GM11168 (cell line): Measurements from ENCODE around the gene CNTNAP2.

Source experiments
- in situ Hi-C: fragments of 300-500 bp; cut with MboI; formaldehyde crosslinking; loops from one replicate; pipeline ENCODE4 v1.12.0; 2022; ENCODE audit warnings: low sequenced_read_pairs; ENCODE audit not compliant: unreplicated experiment

Gene CNTNAP2

GRCh38 chr7:148118371-148118770 lies 2001.8 kb downstream of the CNTNAP2 start:
- in situ Hi-C loops: no loop called here

DNA sequence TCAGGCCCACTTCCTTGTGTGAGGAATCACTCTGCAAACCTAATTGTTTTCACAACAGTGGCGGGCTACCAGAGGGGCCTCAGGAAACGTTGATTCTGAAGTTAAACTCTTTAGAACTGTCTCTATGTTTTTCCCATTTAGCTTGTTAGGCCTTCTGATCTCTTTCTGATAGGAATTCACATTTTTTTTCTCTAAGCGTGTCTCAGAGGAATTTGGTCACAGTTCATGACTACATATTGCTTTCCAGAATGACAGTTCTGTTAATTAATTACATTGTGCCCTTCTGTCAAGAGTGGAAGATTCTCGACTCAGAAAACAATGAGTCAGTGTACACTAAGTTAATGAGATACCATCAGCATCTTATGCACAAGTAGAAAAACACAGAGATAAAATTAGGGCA lies 2004.8 kb downstream of the CNTNAP2 start:
- in situ Hi-C loops: no loop called here

DNA sequence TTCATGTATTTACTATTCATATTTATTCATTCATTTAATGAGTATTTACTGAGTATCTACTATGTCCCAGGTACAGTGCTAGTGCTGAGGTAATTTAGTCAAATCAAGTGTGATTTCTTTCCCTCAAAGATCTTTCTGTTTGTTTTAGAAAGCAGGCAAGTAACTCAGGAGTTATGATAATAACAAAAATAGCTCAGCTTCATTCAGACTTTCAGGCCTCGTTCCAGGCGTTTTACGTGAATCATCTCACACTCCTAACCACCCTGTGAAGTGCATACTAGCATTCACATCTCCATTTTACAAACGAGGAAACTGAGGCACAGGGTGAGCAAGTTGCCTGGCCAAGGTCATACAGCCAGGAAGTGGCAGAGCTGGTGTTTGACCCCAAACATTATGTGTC lies 2005.2 kb downstream of the CNTNAP2 start:
- in situ Hi-C loops: no loop called here

- in situ Hi-C loops: no loop called here
Measured at GRCh38 chr7:148124477-148124876, 2007.9 kb downstream of the CNTNAP2 start.

- in situ Hi-C loops: no loop called here
Measured at GRCh38 chr7:148127374-148127773, 2010.8 kb downstream of the CNTNAP2 start.

DNA sequence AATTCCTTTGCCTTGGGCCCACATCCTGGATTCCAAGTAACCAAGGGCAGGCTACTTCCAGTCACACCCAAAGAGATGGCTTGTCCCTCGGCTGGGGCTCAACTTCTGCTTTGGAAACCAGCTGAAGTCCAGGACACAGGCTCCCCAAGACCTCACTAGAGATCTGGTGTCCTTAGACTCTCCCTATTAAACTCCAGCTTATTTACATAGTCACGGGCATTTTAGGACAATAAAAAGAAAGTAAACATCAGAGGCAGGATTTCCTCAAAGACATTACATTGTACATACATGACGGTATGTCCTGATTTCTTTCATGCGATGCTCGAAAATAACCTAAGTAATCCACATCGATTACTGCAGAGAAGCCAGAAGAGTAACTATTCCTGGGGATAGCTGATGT lies 2012.4 kb downstream of the CNTNAP2 start:
- in situ Hi-C loops: no loop called here

- in situ Hi-C loops: no loop called here
Measured at GRCh38 chr7:148135116-148135515, 2018.5 kb downstream of the CNTNAP2 start.

- in situ Hi-C loops: no loop called here
Measured at GRCh38 chr7:148135997-148136396, 2019.4 kb downstream of the CNTNAP2 start.

DNA sequence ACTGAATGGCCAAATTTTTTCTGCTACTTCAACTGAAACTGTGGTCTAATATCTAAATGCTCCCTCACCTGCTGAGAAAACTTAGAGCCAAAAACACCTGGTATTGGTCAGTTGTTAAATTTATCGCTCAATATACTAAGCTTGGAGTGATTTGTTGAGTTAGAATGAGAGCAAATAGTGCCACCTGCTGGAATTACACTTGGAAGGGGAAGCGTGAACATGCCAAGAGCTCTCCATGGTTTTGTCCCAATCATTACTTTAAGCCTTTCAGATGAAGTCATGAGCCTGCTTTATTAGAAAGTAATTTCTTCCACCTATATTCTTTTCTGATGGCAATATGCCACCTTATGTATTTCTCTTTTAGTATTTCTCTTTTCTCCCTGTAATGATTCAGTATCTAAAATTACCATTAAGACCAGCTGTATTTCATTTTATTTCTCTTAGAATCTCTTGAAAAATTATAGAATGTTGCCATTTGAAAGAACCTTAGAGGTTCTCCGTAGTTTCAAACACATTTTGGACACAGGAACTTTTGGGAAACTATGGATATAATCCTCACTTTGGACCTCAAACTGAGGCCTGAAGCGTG lies 2026.2 kb downstream of the CNTNAP2 start:
- in situ Hi-C loops: no loop called here

- in situ Hi-C loops: no loop called here
Measured at GRCh38 chr7:148144827-148145226, 2028.2 kb downstream of the CNTNAP2 start.

- in situ Hi-C loops: no loop called here
Measured at GRCh38 chr7:148146346-148146745, 2029.7 kb downstream of the CNTNAP2 start.

DNA sequence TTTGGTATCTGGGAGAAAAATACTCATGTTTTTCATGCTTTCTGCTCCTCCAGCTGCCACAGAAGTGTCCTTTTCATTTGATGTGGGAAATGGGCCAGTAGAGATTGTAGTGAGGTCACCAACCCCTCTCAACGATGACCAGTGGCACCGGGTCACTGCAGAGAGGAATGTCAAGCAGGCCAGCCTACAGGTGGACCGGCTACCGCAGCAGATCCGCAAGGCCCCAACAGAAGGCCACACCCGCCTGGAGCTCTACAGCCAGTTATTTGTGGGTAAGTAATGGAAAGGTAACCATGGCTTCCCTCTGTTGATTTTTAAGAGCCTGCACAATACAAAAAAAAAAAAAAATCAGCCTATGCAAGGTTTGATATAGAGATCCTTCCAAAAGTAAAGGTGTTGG lies 2030.8 kb downstream of the CNTNAP2 start:
- in situ Hi-C loops: no loop called here

GRCh38 chr7:148148456-148148855 lies 2031.9 kb downstream of the CNTNAP2 start:
- in situ Hi-C loops: no loop called here

- in situ Hi-C loops: no loop called here
Measured at GRCh38 chr7:148149730-148150129, 2033.1 kb downstream of the CNTNAP2 start.

GRCh38 chr7:148151778-148152177 lies 2035.2 kb downstream of the CNTNAP2 start:
- in situ Hi-C loops: no loop called here

- in situ Hi-C loops: no loop called here
Measured at GRCh38 chr7:148153616-148154284, 2037.1 kb downstream of the CNTNAP2 start.

- in situ Hi-C loops: no loop called here
Measured at GRCh38 chr7:148155000-148155399, 2038.4 kb downstream of the CNTNAP2 start.

GRCh38 chr7:148155826-148156225 lies 2039.2 kb downstream of the CNTNAP2 start:
- in situ Hi-C loops: no loop called here

DNA sequence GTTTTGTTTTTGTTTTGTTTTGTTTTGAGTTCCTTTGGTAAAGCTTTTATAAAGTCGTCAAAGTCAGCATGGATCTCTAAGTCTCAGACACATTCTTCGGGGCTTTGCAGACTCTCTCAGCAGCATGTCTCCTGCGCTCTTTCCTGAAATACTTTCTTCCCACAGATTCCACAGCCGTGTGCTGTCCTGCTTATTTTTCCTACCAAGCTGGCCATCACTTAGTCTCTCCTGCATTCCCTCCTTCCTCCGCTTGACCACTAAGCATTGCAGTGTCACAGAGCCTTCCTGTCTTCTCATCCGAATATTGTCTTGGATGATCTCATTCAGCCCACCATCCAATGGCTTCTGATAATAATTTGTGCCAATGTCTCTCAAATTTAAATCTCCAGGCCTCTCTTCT lies 2039.6 kb downstream of the CNTNAP2 start:
- in situ Hi-C loops: no loop called here

DNA sequence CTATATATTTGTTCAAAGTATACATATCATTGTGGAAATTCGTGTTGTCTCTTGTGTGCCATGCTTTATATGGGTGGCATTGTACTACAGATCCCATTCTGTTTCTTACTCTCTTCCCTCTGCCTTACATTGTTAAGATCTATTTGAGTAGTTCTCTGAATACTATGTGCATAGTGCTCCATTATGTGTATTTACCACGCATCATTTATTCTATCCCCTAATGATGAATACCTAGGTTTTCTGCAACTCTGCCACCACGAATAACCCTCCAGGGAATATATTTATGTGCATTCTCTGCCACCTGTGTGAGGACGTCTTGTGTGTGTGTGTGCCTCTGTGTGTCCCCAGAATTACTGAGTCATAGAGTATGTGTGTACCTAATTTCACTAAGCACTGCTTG lies 2042.7 kb downstream of the CNTNAP2 start:
- in situ Hi-C loops: no loop called here

DNA sequence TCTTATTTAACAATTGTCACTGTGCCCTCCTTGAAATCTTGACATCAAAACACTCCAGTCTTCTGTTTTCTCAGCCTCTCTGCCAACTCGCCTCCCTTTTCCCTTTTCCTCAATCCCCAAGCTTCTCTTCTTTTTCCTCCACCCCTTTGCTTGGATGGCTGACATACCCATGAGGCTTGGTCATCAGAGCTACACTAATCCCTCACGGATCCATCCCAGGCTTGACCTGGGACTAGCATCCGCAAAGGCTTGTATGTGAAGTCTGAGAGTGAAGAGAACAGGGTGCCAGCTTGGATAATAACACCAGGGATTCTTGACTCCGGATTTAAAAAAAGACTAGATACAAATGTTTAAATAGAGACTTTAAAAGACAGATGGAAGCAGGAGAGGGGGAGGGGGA lies 2045.2 kb downstream of the CNTNAP2 start:
- in situ Hi-C loops: no loop called here

DNA sequence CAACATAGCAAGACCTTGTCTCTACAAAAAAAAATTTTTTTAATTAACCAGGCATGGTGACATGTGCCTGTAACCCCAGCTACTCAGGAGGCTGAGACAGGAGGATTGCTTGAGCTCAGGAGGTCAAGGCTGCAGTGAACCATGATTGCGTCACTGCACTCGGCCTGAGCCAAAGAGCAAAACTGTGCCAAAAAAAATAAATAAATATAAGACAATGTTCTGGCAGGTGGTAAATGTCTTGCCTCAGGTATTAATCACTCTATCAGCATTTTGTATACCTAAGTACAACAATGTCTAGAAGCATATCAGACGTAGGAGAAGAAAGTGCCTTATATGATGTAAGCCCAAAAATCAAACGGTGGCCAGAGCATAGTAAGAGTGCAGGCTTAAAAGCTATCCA lies 2046.2 kb downstream of the CNTNAP2 start:
- in situ Hi-C loops: no loop called here
